Right forelimb (tissue), 1 donor: ENCODE results near the gene RASD2.

ENCODE experiments used
- DNase-seq: peaks from one replicate; pipeline ENCODE4 v3.0.0-alpha.2; 2018

RASD2 gene

GRCh38 chr22:35519306-35520000 lies 21.2 kb upstream of the RASD2 start:
- peak; percentile 34 for DNase-seq

GRCh38 chr22:35521358-35522224 lies 19.0 kb upstream of the RASD2 start:
- no peak for DNase-seq

GRCh38 chr22:35522225-35523149 lies 18.1 kb upstream of the RASD2 start:
- DNase-seq: no peak

- DNase-seq: no peak
Observed at GRCh38 chr22:35523167-35523947, 17.3 kb upstream of the RASD2 start.

- peak; percentile 73 for DNase-seq
Observed at GRCh38 chr22:35524966-35525686, 15.5 kb upstream of the RASD2 start.

GRCh38 chr22:35525687-35526332 lies 14.8 kb upstream of the RASD2 start:
- no peak for DNase-seq

GRCh38 chr22:35526333-35526979 lies 14.2 kb upstream of the RASD2 start:
- no peak for DNase-seq

GRCh38 chr22:35528927-35529326 lies 11.7 kb upstream of the RASD2 start:
- no peak for DNase-seq

GRCh38 chr22:35530700-35531099 lies 9.9 kb upstream of the RASD2 start:
- no peak for DNase-seq

GRCh38 chr22:35531202-35531601 lies 9.4 kb upstream of the RASD2 start:
- DNase-seq: no peak

GRCh38 chr22:35531676-35532075 lies 9.0 kb upstream of the RASD2 start:
- no peak for DNase-seq

- no peak for DNase-seq
Observed at GRCh38 chr22:35533365-35534029, 7.1 kb upstream of the RASD2 start.

GRCh38 chr22:35534091-35534490 lies 6.5 kb upstream of the RASD2 start:
- DNase-seq: no peak

- no peak for DNase-seq
Observed at GRCh38 chr22:35537232-35537631, 3.4 kb upstream of the RASD2 start.

GRCh38 chr22:35538801-35539321 lies 1.8 kb upstream of the RASD2 start:
- no peak for DNase-seq

GRCh38 chr22:35539487-35539886 lies 1.1 kb upstream of the RASD2 start:
- no peak for DNase-seq

- DNase-seq: peak; percentile 59
Observed at GRCh38 chr22:35539910-35540594, 579 bp upstream of the RASD2 start.

- no peak for DNase-seq
Observed at GRCh38 chr22:35541254-35541748, 670 bp downstream of the RASD2 start.
